Activated CD8-positive, alpha-beta T cell treated with anti-CD3 and anti-CD28 coated beads, Interleukin-2, amount 10 ng/mL, durations not matched to agents 7 days and 5 days (primary cell): ENCODE data around the gene MPND. TPM values are rescaled to one million over a fixed set of nuclear protein-coding genes. Genes with fewer than 3 reads are reported as not detected.
A peak's percentile ranks its signal among the peaks of the same experiment; 100 is the strongest.

ENCODE experiments used
- ATAC-seq: fragments of 150-1000 bp; cut with Tn5 transposase; one replicate; pipeline ENCODE4 v1.10.0; 2021; ENCODE audit warnings: moderate library complexity
- CTCF ChIA-PET: fragments of 350-600 bp; sonication (Branson Sonifier 250); formaldehyde crosslinking; loops from one replicate; lab custom pipeline; 2021; ENCODE audit warnings: antibody characterized with exemption; lab: Charles Lee
- POLR2A ChIA-PET: fragments of 350-600 bp; sonication (Branson Sonifier 250); formaldehyde crosslinking; loops from one replicate; lab custom pipeline; 2021; ENCODE audit warnings: antibody characterized with exemption; lab: Charles Lee
- DNase-seq: peaks from one replicate; pipeline ENCODE4 v3.0.0-alpha.2; 2020
- H3K27ac Mint-ChIP-seq: one replicate; pipeline ENCODE4 v1.8.0; 2021; ENCODE audit warnings: mild to moderate bottlenecking, mixed read lengths
- H3K27me3 Mint-ChIP-seq: one replicate; pipeline ENCODE4 v1.8.0; 2021; ENCODE audit warnings: low read depth, mixed read lengths
- H3K36me3 Mint-ChIP-seq: one replicate; pipeline ENCODE4 v1.8.0; 2021; ENCODE audit warnings: low read depth, mixed read lengths
- H3K4me1 Mint-ChIP-seq: one replicate; pipeline ENCODE4 v1.8.0; 2021; ENCODE audit warnings: low read depth, mixed read lengths
- H3K4me3 Mint-ChIP-seq: one replicate; pipeline ENCODE4 v1.8.0; 2021; ENCODE audit warnings: mild to moderate bottlenecking, mixed read lengths
- H3K9me3 Mint-ChIP-seq: one replicate; pipeline ENCODE4 v1.8.0; 2022; ENCODE audit warnings: mixed read lengths; ENCODE audit not compliant: insufficient read depth
- total RNA-seq, 2 experiments: library from RNA; stranded (reverse); gene quantifications; one replicate each; pipeline ENCODE4 v1.2.3, GENCODE V29; 2021

The MPND gene
- 10 to 100 TPM; 26.0 to 27.6 TPM for total RNA-seq

GRCh38 chr19:4343370-4344307 is at the start of gene MPND:
MPND (plus strand) TSS chr19:4343562; CDS start chr19:4343594, 32 bp downstream.
- Mint-ChIP-seq H3K36me3 (peaks cover 16% of the 10 kb centered on the region), H3K9me3 (no peaks in the 10 kb centered on the region), H3K27me3 (no peaks in the 10 kb centered on the region), H3K4me1 (peaks cover 24% of the 10 kb centered on the region), H3K27ac (peak within 1 kb of the TSS; percentile 94), H3K4me3 (peak within 1 kb of the TSS; percentile 89)
- ATAC-seq (peak; percentile 74), DNase-seq (peak; percentile 95)
- CTCF ChIA-PET: interaction anchor here (0.8 to 4.2 kb wide), 18 partner anchors 9 to 111 kb away, joined by 3 to 54 read pairs (median 6); partner anchors contain the start of genes CHAF1A, FSD1, SH3GL1 and SHD
- POLR2A ChIA-PET: interaction anchor here (0.7 to 2.5 kb wide), 10 partner anchors 9 to 358 kb away, joined by 3 to 13 read pairs (median 6); partner anchors contain the start of genes CHAF1A, EEF2, TMIGD2 and YJU2

GRCh38 chr19:4294389-4294788 is 49.0 kb upstream of the MPND start:
- POLR2A ChIA-PET: interaction anchor here (1.2 kb wide), 1 partner anchor 47 kb away, joined by 3 read pairs; the partner anchor contains the start of gene YJU2

GRCh38 chr19:4295972-4296771 is 47.2 kb upstream of the MPND start:
- no peak overlapping the region for H3K27ac Mint-ChIP-seq
- no peak for DNase-seq
- no peaks in the 10 kb centered on the region for H3K9me3 Mint-ChIP-seq
- ChIA-PET POLR2A (interaction anchor here (0.6 kb wide), 1 partner anchor 49 kb away, joined by 3 read pairs; the partner anchor contains the start of gene YJU2), CTCF (interaction anchor here (2.0 kb wide), 1 partner anchor 29 kb away, joined by 9 read pairs; no protein-coding TSS in a partner anchor)
- peaks cover 1% of the 10 kb centered on the region for H3K36me3 Mint-ChIP-seq
- H3K27me3 Mint-ChIP-seq: no peaks in the 10 kb centered on the region
- peaks cover 21% of the 10 kb centered on the region for H3K4me1 Mint-ChIP-seq
- no peak overlapping the region for H3K4me3 Mint-ChIP-seq
- no peak for ATAC-seq

More at GRCh38 chr19:4294389-4294788, 49.0 kb upstream of the MPND start:
- Mint-ChIP-seq H3K36me3 (peaks cover 3% of the 10 kb centered on the region), H3K27me3 (no peaks in the 10 kb centered on the region), H3K4me1 (peaks cover 14% of the 10 kb centered on the region), H3K27ac (no peak overlapping the region), H3K9me3 (no peaks in the 10 kb centered on the region), H3K4me3 (no peak overlapping the region)
- CTCF ChIA-PET: no interaction called here
- ATAC-seq (no peak), DNase-seq (no peak)

- peaks cover 1% of the 10 kb centered on the region for H3K36me3 Mint-ChIP-seq
- H3K27ac Mint-ChIP-seq: peak overlapping the region; percentile 75
- POLR2A ChIA-PET: no interaction called here
- ATAC-seq: peak; percentile 50
- no peaks in the 10 kb centered on the region for H3K27me3 Mint-ChIP-seq
- peak; percentile 42 for DNase-seq
- peaks cover 37% of the 10 kb centered on the region for H3K4me1 Mint-ChIP-seq
- no peaks in the 10 kb centered on the region for H3K9me3 Mint-ChIP-seq
- no peak overlapping the region for H3K4me3 Mint-ChIP-seq
- CTCF ChIA-PET: interaction anchor here (1.2 to 1.9 kb wide), 4 partner anchors 31 to 55 kb away, joined by 4 to 10 read pairs (median 4); partner anchors contain the start of gene STAP2
Observed at GRCh38 chr19:4297901-4298809, 45.2 kb upstream of the MPND start.

- CTCF ChIA-PET: interaction anchor here (1.2 to 1.9 kb wide), 4 partner anchors 32 to 54 kb away, joined by 4 to 10 read pairs (median 4); partner anchors contain the start of gene STAP2
- peak overlapping the region; percentile 75 for H3K27ac Mint-ChIP-seq
- DNase-seq (no peak), ATAC-seq (no peak)
- POLR2A ChIA-PET: no interaction called here
- H3K4me1 Mint-ChIP-seq: peaks cover 42% of the 10 kb centered on the region
- no peaks in the 10 kb centered on the region for H3K9me3 Mint-ChIP-seq
- peaks cover 1% of the 10 kb centered on the region for H3K36me3 Mint-ChIP-seq
- no peak overlapping the region for H3K4me3 Mint-ChIP-seq
- H3K27me3 Mint-ChIP-seq: no peaks in the 10 kb centered on the region
Observed at GRCh38 chr19:4298810-4299550, 44.4 kb upstream of the MPND start.

GRCh38 chr19:4300589-4300988 is 42.8 kb upstream of the MPND start:
- ChIA-PET CTCF (no interaction called here), POLR2A (no interaction called here)
- Mint-ChIP-seq H3K27ac (peak overlapping the region; percentile 54), H3K36me3 (peaks cover 1% of the 10 kb centered on the region), H3K27me3 (no peaks in the 10 kb centered on the region), H3K4me1 (peaks cover 50% of the 10 kb centered on the region), H3K4me3 (peak overlapping the region; percentile 32), H3K9me3 (no peaks in the 10 kb centered on the region)
- no peak for ATAC-seq
- no peak for DNase-seq

- CTCF ChIA-PET: interaction anchor here (0.9 to 1.7 kb wide), 4 partner anchors 35 to 99 kb away, joined by 3 to 7 read pairs (median 4); partner anchors contain the start of genes MPND and SH3GL1
Observed at GRCh38 chr19:4301590-4302242, 41.6 kb upstream of the MPND start.

GRCh38 chr19:4302243-4302640 is 41.1 kb upstream of the MPND start, which contains the start of gene TMIGD2:
TMIGD2 (minus strand) TSS chr19:4302389; CDS start chr19:4302385, 4 bp downstream.
- H3K9me3 Mint-ChIP-seq: no peaks in the 10 kb centered on the region
- peak within 1 kb of the TSS; percentile 84 for H3K4me3 Mint-ChIP-seq
- peak within 1 kb of the TSS; percentile 82 for H3K27ac Mint-ChIP-seq
- ChIA-PET CTCF (interaction anchor here (1.3 to 1.7 kb wide), 3 partner anchors 35 to 69 kb away, joined by 3 to 7 read pairs (median 6); partner anchors contain the start of gene MPND), POLR2A (interaction anchor here (0.7 to 1.7 kb wide), 3 partner anchors 40 to 70 kb away, joined by 3 to 4 read pairs (median 4); partner anchors contain the start of gene YJU2)
- DNase-seq (peak; percentile 51), ATAC-seq (peak; percentile 6)
- H3K27me3 Mint-ChIP-seq: no peaks in the 10 kb centered on the region
- peaks cover 3% of the 10 kb centered on the region for H3K36me3 Mint-ChIP-seq
- H3K4me1 Mint-ChIP-seq: peaks cover 53% of the 10 kb centered on the region

More at GRCh38 chr19:4301590-4302242, 41.6 kb upstream of the MPND start:
- ATAC-seq (peak; percentile 35), DNase-seq (peak; percentile 31)
- H3K27ac Mint-ChIP-seq: peak overlapping the region; percentile 82
- no peaks in the 10 kb centered on the region for H3K9me3 Mint-ChIP-seq
- H3K4me1 Mint-ChIP-seq: peaks cover 52% of the 10 kb centered on the region
- H3K4me3 Mint-ChIP-seq: peak overlapping the region; percentile 84
- POLR2A ChIA-PET: interaction anchor here (0.6 to 1.7 kb wide), 4 partner anchors 41 to 105 kb away, joined by 3 to 4 read pairs (median 4); partner anchors contain the start of gene YJU2
- no peaks in the 10 kb centered on the region for H3K27me3 Mint-ChIP-seq
- H3K36me3 Mint-ChIP-seq: peaks cover 1% of the 10 kb centered on the region

GRCh38 chr19:4303819-4304537 is 39.4 kb upstream of the MPND start:
- ChIA-PET CTCF (interaction anchor here (0.9 to 1.6 kb wide), 2 partner anchors 39 to 48 kb away, joined by 3 to 4 read pairs; partner anchors contain the start of gene MPND), POLR2A (interaction anchor here (0.5 to 1.2 kb wide), 2 partner anchors 26 to 37 kb away, joined by 3 read pairs; no protein-coding TSS in a partner anchor)
- Mint-ChIP-seq H3K9me3 (no peaks in the 10 kb centered on the region), H3K27ac (peak overlapping the region; percentile 80), H3K4me3 (peak overlapping the region; percentile 66), H3K36me3 (peaks cover 3% of the 10 kb centered on the region), H3K4me1 (peaks cover 41% of the 10 kb centered on the region), H3K27me3 (no peaks in the 10 kb centered on the region)
- ATAC-seq: no peak
- peak; percentile 42 for DNase-seq
